ENCODE data around the gene SCIN.
A peak's percentile ranks its signal among the peaks of the same experiment; 100 is the strongest.
"Not testable (repeated sequence)": the region's sequence is repeated elsewhere in the genome, so short reads cannot be mapped to it uniquely, and the experiment has no call there.

SCIN gene

GRCh38 chr7:12619461-12620069 lies 49.0 kb downstream of the SCIN start:
- no peak for DNase-seq

- DNase-seq: no peak
These were observed 49.9 kb downstream of the SCIN start for GRCh38 chr7:12620371-12620770.

DNA sequence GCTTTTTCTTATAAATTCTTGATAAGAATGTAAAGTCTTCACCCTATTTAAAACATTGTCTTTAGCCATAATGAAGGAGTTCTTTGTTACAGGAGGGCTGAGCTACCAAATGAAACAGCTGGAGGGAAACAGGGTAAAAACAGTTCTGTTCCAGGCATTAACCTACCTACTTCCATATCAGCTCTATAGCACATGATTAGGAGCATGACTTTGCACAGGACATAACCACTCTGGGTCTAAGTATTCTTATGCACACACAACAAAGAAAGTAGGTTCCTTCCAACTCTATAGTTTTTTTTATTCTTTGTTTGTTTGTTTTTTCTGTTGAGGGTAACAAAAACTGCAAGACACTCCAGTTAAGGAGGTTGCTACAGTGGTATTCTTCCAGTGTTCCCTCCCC lies 52.7 kb downstream of the SCIN start:
- no peak for DNase-seq

GRCh38 chr7:12623885-12624498 lies 53.5 kb downstream of the SCIN start:
- DNase-seq: peak in 1 of 2 experiments; percentile 26

GRCh38 chr7:12625836-12626235 lies 55.3 kb downstream of the SCIN start:
- DNase-seq: no peak

DNA sequence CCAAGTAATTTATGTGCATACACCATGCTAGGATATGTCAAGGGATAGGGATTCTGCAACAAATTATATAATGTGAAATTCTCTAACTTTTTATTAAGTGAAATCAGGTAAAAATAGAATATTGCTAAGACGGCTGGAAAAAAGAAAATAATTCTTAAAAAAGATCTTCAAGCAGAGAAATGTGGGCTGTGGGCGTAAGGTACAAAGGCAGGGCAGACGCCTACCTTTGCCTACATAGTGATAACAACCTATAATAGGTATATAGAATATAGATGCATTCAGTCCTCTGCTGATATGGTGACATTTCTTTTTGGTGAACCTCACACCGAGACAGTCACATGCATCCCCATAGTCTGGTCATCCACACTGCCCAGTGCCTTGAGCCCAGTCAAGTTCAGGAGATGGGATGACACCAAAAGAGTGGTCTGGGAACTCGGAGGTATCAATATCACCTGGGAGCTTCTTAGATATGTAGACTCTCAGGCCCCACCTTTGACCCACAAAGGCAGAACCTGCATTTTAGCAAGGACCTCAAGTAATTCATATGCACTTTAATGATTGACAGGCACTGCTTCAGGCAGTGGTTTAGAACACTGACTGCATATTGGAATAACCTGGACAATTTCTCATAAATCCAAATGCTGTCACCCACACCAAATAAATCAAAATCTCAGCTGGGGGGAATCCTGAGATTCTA lies 59.4 kb downstream of the SCIN start:
- DNase-seq: no peak

GRCh38 chr7:12630513-12630819 lies 59.9 kb downstream of the SCIN start:
- peak; percentile 76 to 93 for DNase-seq

- DNase-seq: no peak
These were observed 63.1 kb downstream of the SCIN start for GRCh38 chr7:12633582-12633981.

GRCh38 chr7:12635830-12636229 lies 65.3 kb downstream of the SCIN start:
- no peak for DNase-seq

- no peak for DNase-seq
These were observed 66.8 kb downstream of the SCIN start for GRCh38 chr7:12637328-12637727.

DNA sequence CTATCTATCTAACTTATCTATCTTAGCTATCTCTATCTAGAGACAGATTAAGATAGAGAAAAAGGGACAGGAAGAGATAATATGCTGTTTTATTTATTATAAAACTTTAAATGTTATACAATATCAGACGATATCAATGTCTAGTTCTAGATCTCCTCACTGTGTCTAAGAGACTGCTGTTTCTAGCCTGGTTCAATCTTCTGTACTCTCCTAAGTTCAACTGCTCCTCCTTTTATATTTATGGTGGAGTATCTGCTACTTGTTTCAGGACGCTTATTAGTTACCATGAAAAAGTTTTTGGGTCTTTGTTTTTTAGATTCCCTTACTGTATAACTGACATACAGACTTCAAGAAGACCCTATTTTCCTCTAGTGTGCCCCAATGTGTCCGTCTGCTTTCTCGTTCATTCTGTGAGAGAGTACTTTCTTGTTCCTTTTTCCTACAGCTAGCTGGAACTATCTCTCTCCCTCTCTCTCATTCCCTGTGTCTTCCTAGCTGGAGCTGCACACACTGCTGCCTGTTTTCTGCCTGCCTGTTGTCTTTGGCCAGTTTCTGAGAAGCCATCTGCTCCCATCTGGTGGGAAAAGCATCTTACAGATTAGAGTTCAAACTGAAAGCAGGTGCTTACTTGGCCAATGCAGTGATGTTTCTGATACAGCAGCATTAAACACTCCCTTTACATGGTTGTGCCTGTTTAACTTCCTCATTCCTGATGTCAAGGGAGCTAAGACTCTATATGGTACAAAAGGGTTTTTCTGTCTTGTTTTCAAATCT lies 67.5 kb downstream of the SCIN start:
- peak; percentile 61 to 92 for DNase-seq

GRCh38 chr7:12638851-12639456 lies 68.4 kb downstream of the SCIN start:
- peak in 1 of 2 experiments; percentile 54 for DNase-seq

DNA sequence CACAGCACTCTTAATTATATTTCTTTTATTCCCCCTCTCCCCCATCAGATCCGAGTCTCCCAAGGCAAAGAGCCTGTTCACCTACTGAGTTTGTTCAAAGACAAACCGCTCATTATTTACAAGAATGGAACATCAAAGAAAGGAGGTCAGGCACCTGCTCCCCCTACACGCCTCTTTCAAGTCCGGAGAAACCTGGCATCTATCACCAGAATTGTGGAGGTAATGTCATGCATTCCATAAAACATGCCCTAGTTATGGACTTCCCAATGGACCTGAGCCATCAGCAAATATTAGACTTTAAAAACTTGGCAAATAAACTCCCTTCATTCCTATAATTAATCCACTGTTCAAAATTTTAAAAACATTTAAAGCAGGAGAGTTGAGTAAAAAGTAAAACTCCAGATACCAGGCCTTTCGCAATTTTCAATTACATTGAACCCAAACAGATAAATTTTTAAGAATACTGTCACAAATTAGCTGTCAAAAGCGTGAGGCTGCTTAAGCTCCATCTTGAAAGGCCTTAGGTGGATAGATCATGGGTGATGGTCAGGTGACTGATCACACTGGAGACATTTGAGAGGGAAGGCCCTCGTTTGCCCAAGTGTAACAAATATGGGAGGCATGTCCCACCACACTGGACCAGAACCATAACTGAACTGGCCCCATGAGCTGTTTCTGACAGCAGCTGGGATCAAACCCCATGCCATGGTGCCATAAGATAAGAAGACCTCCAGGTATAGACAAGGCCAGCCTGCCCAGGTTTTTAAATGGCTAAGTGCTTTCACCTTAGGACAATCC lies 70.0 kb downstream of the SCIN start:
- DNase-seq: no peak

- DNase-seq: no peak
These were observed 70.7 kb downstream of the SCIN start for GRCh38 chr7:12641196-12641595.

DNA sequence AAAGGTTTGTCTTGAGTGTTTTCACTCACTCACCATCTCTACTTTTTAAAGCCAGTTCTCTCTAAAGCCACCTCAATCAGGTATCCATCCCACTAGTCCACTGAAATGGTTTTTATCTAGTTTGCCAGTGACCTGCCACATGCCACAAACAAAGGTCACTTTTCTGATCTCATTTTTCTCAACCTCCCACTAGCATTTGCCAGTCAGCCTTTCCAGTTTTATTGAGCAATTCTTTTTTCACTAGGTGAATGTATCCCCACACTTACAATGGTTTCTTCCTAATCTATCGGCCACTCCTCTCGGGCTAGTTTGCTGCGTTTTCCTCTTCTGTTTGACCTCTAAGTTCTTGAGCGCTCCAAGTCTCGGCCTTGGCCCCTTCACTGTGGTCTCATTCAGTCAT lies 72.0 kb downstream of the SCIN start:
- no peak for DNase-seq

GRCh38 chr7:12643001-12643643 lies 72.6 kb downstream of the SCIN start:
- DNase-seq: no peak

- no peak for DNase-seq
These were observed 73.1 kb downstream of the SCIN start for GRCh38 chr7:12643644-12644043.

DNA sequence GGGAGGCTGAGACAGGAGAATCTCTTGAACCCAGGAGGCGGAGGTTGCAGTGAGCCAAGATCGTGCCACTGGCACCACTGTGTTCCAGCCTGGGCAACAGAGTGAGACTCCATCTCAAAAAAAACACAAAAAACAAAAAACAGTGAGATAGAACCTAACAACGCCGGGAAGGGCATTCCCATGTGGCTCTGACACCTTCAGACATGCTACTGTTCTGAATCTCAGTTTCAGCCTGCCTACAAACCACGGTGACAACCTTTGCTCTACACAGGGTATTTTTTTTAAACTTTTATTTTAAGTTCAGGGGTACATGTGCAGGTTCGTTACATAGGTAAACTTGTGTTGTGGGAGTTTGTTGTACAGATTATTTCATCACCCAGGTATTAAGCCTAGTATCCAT lies 74.7 kb downstream of the SCIN start:
- not testable (repeated sequence) for DNase-seq

DNA sequence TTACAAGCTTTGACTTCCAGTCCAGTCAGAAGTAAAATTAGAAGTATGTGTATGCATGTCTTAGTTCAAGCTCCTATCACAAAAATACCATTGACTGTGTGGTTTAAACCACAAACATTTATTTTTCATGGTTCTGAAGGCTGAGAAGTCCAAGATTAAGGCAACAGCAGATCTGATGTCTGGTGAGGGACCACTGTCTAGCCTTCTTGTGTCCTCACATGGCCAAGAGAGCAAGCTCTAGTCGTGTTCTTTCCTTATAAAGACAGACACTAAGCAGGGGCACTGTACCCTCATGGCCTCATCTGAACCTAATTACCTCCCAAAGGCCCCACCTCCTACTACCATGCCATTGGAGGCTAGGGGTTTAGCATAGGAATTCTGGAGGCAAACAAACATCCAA lies 75.6 kb downstream of the SCIN start:
- DNase-seq: no peak

DNA sequence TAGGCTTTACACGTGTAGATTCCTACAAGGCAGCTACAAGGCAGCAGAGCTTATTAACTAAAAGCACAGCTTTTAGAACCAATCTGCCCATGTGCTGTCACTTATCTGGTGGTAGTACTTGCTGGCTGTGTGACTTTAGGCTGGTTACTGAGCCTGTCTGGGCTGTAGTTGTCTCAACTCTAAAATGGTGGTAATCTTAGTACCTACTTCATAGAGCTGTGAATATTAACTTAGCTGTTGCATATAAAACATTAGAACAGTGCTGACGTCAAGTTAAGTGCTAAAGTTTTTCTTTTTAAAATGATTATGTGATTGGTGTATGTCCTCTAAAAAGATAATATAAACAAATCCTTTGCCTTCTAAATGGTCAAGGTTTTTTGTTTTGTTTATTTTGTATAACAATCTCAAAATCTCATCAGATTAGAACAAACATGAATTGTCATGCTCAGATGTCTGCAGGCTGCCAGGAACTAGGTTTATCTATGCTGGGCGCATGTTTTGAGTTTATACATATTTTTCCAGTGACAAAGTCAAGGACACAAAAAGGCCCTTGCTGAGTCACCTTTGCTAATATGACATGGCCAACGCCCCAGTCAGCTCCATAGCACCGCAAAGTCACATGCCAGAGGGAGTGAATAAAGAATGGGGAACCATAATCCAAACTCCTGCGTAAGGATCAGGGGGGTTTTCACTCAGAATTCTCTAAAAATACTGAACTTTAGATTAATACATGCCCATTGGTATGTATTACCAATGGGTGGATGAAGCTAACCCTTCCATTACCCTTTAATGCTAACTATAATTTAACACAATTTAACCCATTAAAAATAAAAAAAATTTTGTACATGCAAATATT lies 77.1 kb downstream of the SCIN start:
- DNase-seq: no peak

GRCh38 chr7:12648704-12649261 lies 78.3 kb downstream of the SCIN start:
- no peak for DNase-seq
